SK-N-MC (cell line): ENCODE measurements around the gene XRCC1.

ENCODE experiments used
- DNase-seq: peaks from one replicate; pipeline ENCODE4 v3.0.0-alpha.2; 2011; ENCODE audit warnings: low read depth, low spot score
- H3K27ac ChIP-seq: fragments of 200-600 bp; sonication (generic); 2 replicates; pipeline ENCODE4 v1.5.1; 2016; ENCODE audit warnings: mixed run types
- H3K36me3 ChIP-seq: fragments of 200-600 bp; sonication (generic); 2 replicates; pipeline ENCODE4 v1.6.1; 2017; ENCODE audit warnings: antibody characterized with exemption, low read length, mixed read lengths; ENCODE audit not compliant: insufficient read depth
- H3K4me3 ChIP-seq: fragments of 200-600 bp; sonication (generic); 2 replicates; pipeline ENCODE4 v1.5.1; 2016
- H3K9ac ChIP-seq: fragments of 200-600 bp; sonication (generic); 2 replicates; pipeline ENCODE4 v1.8.0; 2017; ENCODE audit warnings: mixed run types, mixed read lengths; ENCODE audit not compliant: insufficient read length
- H3K9me3 ChIP-seq: fragments of 200-600 bp; sonication (generic); 2 replicates; pipeline ENCODE4 v1.6.1; 2017; ENCODE audit warnings: low read depth, mild to moderate bottlenecking, antibody characterized with exemption, low read length, moderate library complexity, mixed read lengths
- EZH2 ChIP-seq: fragments of 200-600 bp; sonication (generic); IDR thresholded peaks from one replicate; pipeline ENCODE4 v1.6.1; 2017; ENCODE audit warnings: antibody characterized with exemption
- FOXP2 ChIP-seq: optimal IDR thresholded peaks from 2 replicates; pipeline ENCODE3; 2011; ENCODE audit warnings: mild to moderate bottlenecking, moderate library complexity; ENCODE audit not compliant: insufficient read depth; ENCODE audit errors: extremely low read length, control extremely low read depth
- POLR2AphosphoS5 ChIP-seq: IDR thresholded peaks from 2 replicates; pipeline ENCODE4 v1.6.1; 2012; ENCODE audit warnings: mild to moderate bottlenecking, low read depth, low read length, borderline replicate concordance

Gene XRCC1

GRCh38 chr19:43596842-43597461 lies 21.6 kb upstream of the XRCC1 start:
- H3K4me3 ChIP-seq: peak overlapping the region; percentile 85
- TF ChIP-seq FOXP2: no peak
- no peak for TF ChIP-seq POLR2AphosphoS5
- no peak for TF ChIP-seq EZH2
- H3K27ac ChIP-seq: peak overlapping the region; percentile 99
- peaks cover 18% of the 10 kb centered on the region for H3K36me3 ChIP-seq
- no peak for DNase-seq
- H3K9me3 ChIP-seq: no peaks in the 10 kb centered on the region
- H3K9ac ChIP-seq: peak overlapping the region; percentile 92

GRCh38 chr19:43595999-43596841 lies 20.9 kb upstream of the XRCC1 start, which contains the start of the genes IRGQ and ZNF576:
TSS of gene IRGQ (minus strand) at chr19:43596134. CDS start at chr19:43595338, 796 bp downstream.
TSS of gene ZNF576 (plus strand) at chr19:43596595. CDS start at chr19:43597109, 514 bp downstream.
- H3K9me3 ChIP-seq: no peaks in the 10 kb centered on the region
- H3K9ac ChIP-seq: peak within 1 kb of the TSS; percentile 92
- TF ChIP-seq FOXP2 (no peak), POLR2AphosphoS5 (peak; percentile 59; the same call in 1 of the 2 replicates), EZH2 (no peak)
- H3K27ac ChIP-seq: peak within 1 kb of the TSS; percentile 99
- peak; percentile 97 for DNase-seq
- H3K36me3 ChIP-seq: peaks cover 13% of the 10 kb centered on the region
- H3K4me3 ChIP-seq: peak within 1 kb of the TSS; percentile 85

- peak overlapping the region; percentile 85 for H3K4me3 ChIP-seq
- H3K27ac ChIP-seq: no peak overlapping the region
- peaks cover 13% of the 10 kb centered on the region for H3K36me3 ChIP-seq
- no peak for DNase-seq
- TF ChIP-seq FOXP2: no peak
- no peak for TF ChIP-seq EZH2
- no peak for TF ChIP-seq POLR2AphosphoS5
- no peaks in the 10 kb centered on the region for H3K9me3 ChIP-seq
- H3K9ac ChIP-seq: peak overlapping the region; percentile 91
Observed at GRCh38 chr19:43595605-43595998, 20.3 kb upstream of the XRCC1 start.

- no peak for TF ChIP-seq POLR2AphosphoS5
- no peak for TF ChIP-seq FOXP2
- TF ChIP-seq EZH2: no peak
- H3K9me3 ChIP-seq: no peaks in the 10 kb centered on the region
- H3K27ac ChIP-seq: no peak overlapping the region
- H3K36me3 ChIP-seq: peaks cover 9% of the 10 kb centered on the region
- H3K9ac ChIP-seq: peak overlapping the region; percentile 91
- DNase-seq: no peak
- H3K4me3 ChIP-seq: peak overlapping the region; percentile 85
Observed at GRCh38 chr19:43594710-43595604, 19.6 kb upstream of the XRCC1 start.

DNA sequence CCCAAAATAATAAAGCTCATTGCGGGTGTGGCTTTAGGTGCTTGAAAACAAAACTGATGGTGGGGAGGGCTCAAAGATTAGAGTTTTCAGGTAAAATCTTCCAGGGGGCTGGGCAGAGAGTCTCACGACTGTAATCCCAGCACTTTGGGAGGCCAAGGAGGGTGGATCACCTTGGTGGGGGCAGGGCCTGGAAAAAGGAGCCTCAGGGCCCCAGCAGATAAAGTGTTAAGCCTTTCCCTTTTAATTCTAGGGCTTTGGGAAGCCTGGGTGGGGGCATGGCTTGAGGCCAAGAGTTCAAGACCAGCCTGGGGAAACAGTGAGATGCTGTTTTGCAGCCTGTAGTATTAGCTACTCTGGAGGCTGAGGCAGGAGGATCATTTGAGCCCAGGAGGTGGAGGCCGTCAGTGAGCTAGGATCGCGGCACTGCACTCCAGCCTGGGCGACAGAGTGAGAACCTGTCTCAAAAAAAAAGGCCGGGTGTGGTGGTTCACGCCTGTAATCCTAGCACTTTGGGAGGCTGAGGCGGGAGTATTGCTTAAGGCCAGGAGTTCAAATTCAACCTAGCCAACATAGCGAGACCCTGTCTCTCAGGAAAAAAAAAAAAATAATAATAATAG lies 18.9 kb upstream of the XRCC1 start:
- no peak overlapping the region for H3K9ac ChIP-seq
- DNase-seq: no peak
- H3K36me3 ChIP-seq: peaks cover 3% of the 10 kb centered on the region; the same call in 1 of the 2 replicates
- H3K27ac ChIP-seq: no peak overlapping the region
- TF ChIP-seq POLR2AphosphoS5 (no peak), FOXP2 (no peak)
- H3K4me3 ChIP-seq: no peak overlapping the region
- H3K9me3 ChIP-seq: no peaks in the 10 kb centered on the region

- no peaks in the 10 kb centered on the region; the same call in 1 of the 2 replicates for H3K36me3 ChIP-seq
- no peak for TF ChIP-seq POLR2AphosphoS5
- no peak for TF ChIP-seq EZH2
- TF ChIP-seq FOXP2: no peak
- H3K27ac ChIP-seq: no peak overlapping the region
- H3K9ac ChIP-seq: no peak overlapping the region
- no peaks in the 10 kb centered on the region for H3K9me3 ChIP-seq
- no peak for DNase-seq
- H3K4me3 ChIP-seq: no peak overlapping the region
Observed at GRCh38 chr19:43592800-43593350, 17.5 kb upstream of the XRCC1 start.
